ENCODE data around the gene CD83.

Gene CD83

GRCh38 chr6:14100138-14100537 is 17.4 kb upstream of the CD83 start:
- H3K4me3 ChIP-seq (replicated peaks in 1 of 2; ENCODE audit: low read depth in 2 of 2, low read length in 2 of 2), result no peak overlapping the region
- DNase-seq (ENCODE audit: low read depth in 2 of 2), result no peak
- TF ChIP-seq CTCF (IDR thresholded peaks at IDR 0.05; ENCODE audit: low read depth, low read length), result no peak

- H3K4me3 ChIP-seq (replicated peaks in 1 of 2; ENCODE audit: low read depth in 2 of 2, low read length in 2 of 2), result no peak overlapping the region
- TF ChIP-seq CTCF (IDR thresholded peaks at IDR 0.05; ENCODE audit: low read depth, low read length), result no peak
- DNase-seq (ENCODE audit: low read depth in 2 of 2), result no peak
Measured at GRCh38 chr6:14100966-14101365, 16.6 kb upstream of the CD83 start.

GRCh38 chr6:14102383-14102782 is 15.2 kb upstream of the CD83 start:
- no peak for TF ChIP-seq CTCF (IDR thresholded peaks at IDR 0.05; ENCODE audit: low read depth, low read length)
- H3K4me3 ChIP-seq (replicated peaks in 1 of 2; ENCODE audit: low read depth in 2 of 2, low read length in 2 of 2), result no peak overlapping the region
- DNase-seq (ENCODE audit: low read depth in 2 of 2), result no peak

- H3K4me3 ChIP-seq (replicated peaks in 1 of 2; ENCODE audit: low read depth in 2 of 2, low read length in 2 of 2), result no peak overlapping the region
- DNase-seq (ENCODE audit: low read depth in 2 of 2), result no peak
- TF ChIP-seq CTCF (IDR thresholded peaks at IDR 0.05; ENCODE audit: low read depth, low read length), result no peak
Measured at GRCh38 chr6:14105547-14105946, 12.0 kb upstream of the CD83 start.

GRCh38 chr6:14107000-14107399 is 10.6 kb upstream of the CD83 start:
- DNase-seq (ENCODE audit: low read depth in 2 of 2), result no peak
- TF ChIP-seq CTCF (IDR thresholded peaks at IDR 0.05; ENCODE audit: low read depth, low read length), result no peak
- H3K4me3 ChIP-seq (replicated peaks in 1 of 2; ENCODE audit: low read depth in 2 of 2, low read length in 2 of 2), result no peak overlapping the region

- TF ChIP-seq CTCF (IDR thresholded peaks at IDR 0.05; ENCODE audit: low read depth, low read length), result no peak
- no peak for DNase-seq (ENCODE audit: low read depth in 2 of 2)
- H3K4me3 ChIP-seq (replicated peaks in 1 of 2; ENCODE audit: low read depth in 2 of 2, low read length in 2 of 2), result no peak overlapping the region
Measured at GRCh38 chr6:14107711-14108494, 9.7 kb upstream of the CD83 start.
